Measurements from ENCODE around the gene RAPSN. TPM values are rescaled to one million over a fixed set of nuclear protein-coding genes. Genes with fewer than 3 reads are reported as not detected.
A peak's percentile ranks its signal among the peaks of the same experiment; 100 is the strongest.

The RAPSN gene
- total RNA-seq, 1 donor from 2014 or later, result 0.64 TPM

DNA sequence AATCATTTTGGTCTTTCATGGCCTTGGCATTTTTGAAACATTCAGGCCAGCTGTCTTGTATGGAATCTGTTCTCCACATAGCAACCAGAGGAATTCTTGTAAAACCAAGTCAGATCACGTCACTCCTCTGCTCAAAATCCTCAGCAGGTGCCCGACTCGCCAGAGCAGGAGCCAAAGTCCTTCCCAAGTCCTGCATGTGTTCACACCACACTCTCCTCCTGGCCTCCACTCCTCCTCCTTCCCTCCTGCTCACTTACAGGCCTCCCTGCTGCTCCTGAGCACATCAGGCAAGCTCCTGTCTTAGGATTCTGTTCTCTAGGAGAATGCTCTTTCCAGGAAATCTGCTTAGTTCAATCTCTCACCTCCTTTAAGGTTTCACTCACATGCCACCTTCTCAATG is 15.8 kb downstream of the RAPSN start:
- Histone ChIP-seq H3K36me3 (no peaks in the 10 kb centered on the region), H3K4me3 (no peak overlapping the region), H3K27ac (no peak overlapping the region), H3K27me3 (no peaks in the 10 kb centered on the region), H3K9me3 (no peaks in the 10 kb centered on the region), H3K4me1 (no peaks in the 10 kb centered on the region)
- ATAC-seq, result no peak
- intact Hi-C loops (cut with DNase I), result no loop called here
- no peak for DNase-seq
- TF ChIP-seq, protein P1, sequence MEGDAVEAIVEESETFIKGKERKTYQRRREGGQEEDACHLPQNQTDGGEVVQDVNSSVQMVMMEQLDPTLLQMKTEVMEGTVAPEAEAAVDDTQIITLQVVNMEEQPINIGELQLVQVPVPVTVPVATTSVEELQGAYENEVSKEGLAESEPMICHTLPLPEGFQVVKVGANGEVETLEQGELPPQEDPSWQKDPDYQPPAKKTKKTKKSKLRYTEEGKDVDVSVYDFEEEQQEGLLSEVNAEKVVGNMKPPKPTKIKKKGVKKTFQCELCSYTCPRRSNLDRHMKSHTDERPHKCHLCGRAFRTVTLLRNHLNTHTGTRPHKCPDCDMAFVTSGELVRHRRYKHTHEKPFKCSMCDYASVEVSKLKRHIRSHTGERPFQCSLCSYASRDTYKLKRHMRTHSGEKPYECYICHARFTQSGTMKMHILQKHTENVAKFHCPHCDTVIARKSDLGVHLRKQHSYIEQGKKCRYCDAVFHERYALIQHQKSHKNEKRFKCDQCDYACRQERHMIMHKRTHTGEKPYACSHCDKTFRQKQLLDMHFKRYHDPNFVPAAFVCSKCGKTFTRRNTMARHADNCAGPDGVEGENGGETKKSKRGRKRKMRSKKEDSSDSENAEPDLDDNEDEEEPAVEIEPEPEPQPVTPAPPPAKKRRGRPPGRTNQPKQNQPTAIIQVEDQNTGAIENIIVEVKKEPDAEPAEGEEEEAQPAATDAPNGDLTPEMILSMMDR (IDR thresholded peaks at IDR 0.05), result no peak

DNA sequence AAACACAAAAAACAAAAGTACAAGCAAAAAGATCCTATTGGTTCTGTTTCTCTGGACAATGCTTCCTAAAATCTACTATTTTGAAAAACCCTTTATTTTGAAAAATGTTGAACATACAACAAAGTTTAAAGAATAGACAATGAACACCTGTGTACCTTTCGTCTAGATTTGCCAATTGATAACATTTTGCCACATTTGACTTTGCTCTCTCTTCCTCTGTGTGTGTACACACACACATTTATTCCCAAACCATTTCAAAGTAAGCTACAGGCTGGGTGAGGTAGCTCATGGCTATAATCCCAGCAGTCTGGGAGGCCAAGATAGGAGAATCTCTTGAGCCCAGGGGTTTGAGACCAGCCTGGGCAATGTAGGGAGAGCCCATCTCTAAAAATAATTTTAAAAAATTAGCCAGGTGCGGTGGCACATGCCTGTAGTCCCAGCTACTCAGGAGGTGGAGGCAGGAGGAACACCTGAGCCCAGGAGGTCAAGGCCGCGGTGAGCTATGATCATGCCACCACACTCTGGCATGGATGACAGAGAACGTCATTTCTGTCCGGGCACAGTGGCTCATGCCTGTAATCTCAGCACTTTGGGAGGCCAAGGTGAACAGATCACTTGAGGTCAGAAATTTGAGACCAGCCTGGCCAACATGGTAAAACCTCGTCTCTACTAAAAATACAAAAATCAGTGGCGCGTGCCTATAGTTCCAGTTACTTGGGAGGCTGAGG is 17.4 kb downstream of the RAPSN start:
- ATAC-seq, result no peak
- intact Hi-C loops (cut with DNase I), result no loop called here

DNA sequence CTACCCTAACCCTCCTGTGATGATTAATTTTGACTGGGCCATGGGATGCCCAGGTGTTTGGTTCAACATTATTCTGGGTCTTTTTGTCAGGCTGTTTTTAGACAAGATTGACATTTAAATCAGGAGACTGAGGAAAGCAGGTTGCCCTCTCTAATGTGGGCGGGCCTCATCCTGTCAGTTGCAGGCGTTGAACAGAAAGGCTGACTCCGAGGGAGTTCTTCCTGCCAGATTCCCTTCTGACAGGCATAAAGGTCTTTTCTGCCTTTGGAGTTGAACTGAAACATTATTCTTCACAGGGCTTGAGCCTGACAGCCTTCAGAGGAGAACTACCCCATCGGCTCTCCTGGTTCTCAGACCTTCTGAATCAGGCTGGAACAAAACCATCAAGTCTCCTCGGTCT is 18.4 kb downstream of the RAPSN start:
- Histone ChIP-seq H3K27ac (no peak overlapping the region), H3K36me3 (no peaks in the 10 kb centered on the region), H3K4me3 (no peak overlapping the region), H3K4me1 (peaks cover 2% of the 10 kb centered on the region), H3K27me3 (no peaks in the 10 kb centered on the region), H3K9me3 (no peaks in the 10 kb centered on the region)
- DNase-seq (no peak), ATAC-seq (no peak)
- TF ChIP-seq, protein P1 (IDR thresholded peaks at IDR 0.05), result no peak
- intact Hi-C loops (cut with DNase I), result no loop called here

More for the DNA sequence above, 17.4 kb downstream of the RAPSN start:
- no peaks in the 10 kb centered on the region for H3K27me3 ChIP-seq
- no peaks in the 10 kb centered on the region for H3K4me1 ChIP-seq
- TF ChIP-seq, protein P1 (IDR thresholded peaks at IDR 0.05), result no peak
- no peak overlapping the region for H3K4me3 ChIP-seq
- DNase-seq, result no peak
- H3K9me3 ChIP-seq, result no peaks in the 10 kb centered on the region
- no peaks in the 10 kb centered on the region for H3K36me3 ChIP-seq
- H3K27ac ChIP-seq, result no peak overlapping the region

DNA sequence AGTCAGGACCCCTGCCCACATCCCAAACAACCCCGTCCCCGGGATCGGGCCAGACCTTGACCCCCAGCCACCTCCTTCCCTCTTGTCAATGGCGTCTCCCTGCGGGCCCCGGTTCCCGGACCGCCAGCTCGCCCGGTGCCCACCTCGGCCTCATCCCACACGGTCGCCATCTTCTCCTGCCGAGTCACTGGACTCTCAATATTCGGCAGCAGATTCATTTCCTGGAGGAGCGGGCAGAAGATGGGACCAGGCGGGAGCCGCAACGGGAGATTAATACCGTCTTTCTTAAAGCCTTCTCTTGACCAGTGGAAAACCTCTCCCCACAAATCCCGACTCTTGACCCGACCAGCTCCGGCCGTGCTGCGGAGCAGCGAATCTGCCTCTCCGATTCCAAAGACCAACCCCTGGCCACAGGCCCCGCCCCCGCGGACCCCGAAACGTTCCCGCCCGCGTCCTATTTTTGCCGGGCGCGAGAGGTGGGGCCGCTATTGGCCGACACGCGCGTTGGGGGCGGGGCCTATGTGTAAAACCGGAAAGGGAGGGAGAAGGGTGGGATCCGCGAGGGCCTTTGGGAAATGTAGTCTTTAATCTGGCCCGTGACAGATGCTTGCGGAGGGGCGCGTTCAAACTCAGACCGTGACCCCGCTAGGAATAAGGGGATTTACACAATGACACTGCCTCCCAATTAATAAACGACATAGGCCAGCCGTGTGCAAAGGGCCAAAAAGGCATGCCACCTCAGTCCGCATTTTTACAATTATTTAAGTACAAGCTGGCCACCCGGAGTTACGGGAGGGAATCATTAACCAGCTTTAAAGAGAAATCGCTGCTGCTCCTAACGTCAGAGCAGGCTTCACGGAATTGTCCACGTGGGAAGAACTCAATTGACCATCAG is 22.6 kb downstream of the RAPSN start, which contains the start of gene PSMC3:
TSS of gene PSMC3 (minus strand) at position 378 of the 895 bp plus-strand sequence. CDS start at position 218, 160 bp downstream.
- H3K27me3 ChIP-seq, result no peaks in the 10 kb centered on the region
- H3K4me1 ChIP-seq, result peaks cover 12% of the 10 kb centered on the region
- peak within 1 kb of the TSS; percentile 96 for H3K27ac ChIP-seq
- ATAC-seq (peak; percentile 99), DNase-seq (peak; percentile 99)
- H3K4me3 ChIP-seq, result peak within 1 kb of the TSS; percentile 98
- peaks cover 36% of the 10 kb centered on the region for H3K36me3 ChIP-seq
- intact Hi-C loops (cut with DNase I), result no loop called here
- TF ChIP-seq, protein P1 (IDR thresholded peaks at IDR 0.05), result no peak
- H3K9me3 ChIP-seq, result no peaks in the 10 kb centered on the region

DNA sequence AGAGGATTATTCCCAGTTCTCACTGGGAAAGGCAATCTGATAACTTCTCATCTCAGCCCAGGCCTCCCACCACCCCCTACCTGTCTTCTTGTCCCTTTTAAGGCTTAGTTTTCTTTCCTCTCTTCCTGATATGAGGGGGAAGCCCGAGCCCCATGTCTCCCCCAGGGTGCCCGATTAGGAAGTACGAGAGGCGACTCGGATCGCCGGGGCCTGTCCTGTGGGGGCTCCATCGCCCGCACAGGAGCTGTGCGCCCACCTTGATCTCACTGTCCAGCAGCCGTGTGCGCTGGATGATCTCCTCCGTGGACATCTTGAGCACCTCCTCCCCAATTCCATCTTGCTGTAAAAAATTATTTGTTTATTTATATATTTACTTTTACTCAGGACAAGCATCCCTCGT is 23.3 kb downstream of the RAPSN start:
- H3K27ac ChIP-seq, result peak overlapping the region; percentile 96
- TF ChIP-seq, protein P1 (IDR thresholded peaks at IDR 0.05), result no peak
- intact Hi-C loops (cut with DNase I), result no loop called here
- ATAC-seq (no peak), DNase-seq (no peak)
- H3K4me3 ChIP-seq, result peak overlapping the region; percentile 98
- no peaks in the 10 kb centered on the region for H3K27me3 ChIP-seq
- H3K4me1 ChIP-seq, result peaks cover 12% of the 10 kb centered on the region
- no peaks in the 10 kb centered on the region for H3K9me3 ChIP-seq
- H3K36me3 ChIP-seq, result peaks cover 43% of the 10 kb centered on the region

Data from upper lobe of right lung (tissue), 1 donor.